Fibroblast of mammary gland (primary cell): Measurements from ENCODE around the gene KIF19.

ENCODE experiments used
- DNase-seq: peaks from one replicate; pipeline ENCODE4 v3.0.0-alpha.2; 2010; ENCODE audit warnings: low read depth
- H3K4me3 ChIP-seq: 2 replicates; pipeline ENCODE4 v1.5.1; 2011; ENCODE audit warnings: low read depth, mild to moderate bottlenecking, low read length, moderate library complexity; ENCODE audit not compliant: control insufficient read depth
- CTCF ChIP-seq: conservative IDR thresholded peaks from 2 replicates; pipeline ENCODE4 v1.5.1; 2011; ENCODE audit warnings: low read depth, low read length, inconsistent platforms; ENCODE audit not compliant: control insufficient read depth, insufficient read depth

The KIF19 gene

GRCh38 chr17:74337834-74338500 lies 11.9 kb downstream of the KIF19 start:
- no peak for TF ChIP-seq CTCF
- H3K4me3 ChIP-seq = no peak overlapping the region
- DNase-seq = no peak

GRCh38 chr17:74339537-74340195 lies 13.6 kb downstream of the KIF19 start:
- no peak for DNase-seq
- TF ChIP-seq CTCF = no peak
- no peak overlapping the region for H3K4me3 ChIP-seq

- no peak for TF ChIP-seq CTCF
- H3K4me3 ChIP-seq = no peak overlapping the region
- DNase-seq = no peak
These were observed 14.5 kb downstream of the KIF19 start for GRCh38 chr17:74340470-74341023.

- H3K4me3 ChIP-seq = no peak overlapping the region
- no peak for TF ChIP-seq CTCF
- no peak for DNase-seq
These were observed 16.2 kb downstream of the KIF19 start for GRCh38 chr17:74342224-74342623.

GRCh38 chr17:74343121-74343520 lies 17.1 kb downstream of the KIF19 start:
- DNase-seq = no peak
- no peak overlapping the region for H3K4me3 ChIP-seq

More at GRCh38 chr17:74343121-74343520, 17.1 kb downstream of the KIF19 start:
- no peak for TF ChIP-seq CTCF
